Large intestine (tissue), 3 donors: ENCODE measurements around the gene BPTF. TPM values are rescaled to one million over a fixed set of nuclear protein-coding genes. Genes with fewer than 3 reads are reported as not detected.
A peak's percentile ranks its signal among the peaks of the same experiment; 100 is the strongest.
"Not testable (repeated sequence)": the region's sequence is repeated elsewhere in the genome, so short reads cannot be mapped to it uniquely, and the experiment has no call there.

Experiments
- DNase-seq, 2 donors: peaks; one replicate each; pipeline versions ENCODE4 v3.0.0 to v3.0.0-alpha.2; 2013
- H3K27ac ChIP-seq: one replicate; pipeline ENCODE4 v1.5.1; 2013; ENCODE audit warnings: low read length
- H3K27me3 ChIP-seq: 2 replicates; pipeline ENCODE4 v1.6.1; 2013; ENCODE audit warnings: low read length; ENCODE audit not compliant: control insufficient read depth, insufficient read depth
- H3K36me3 ChIP-seq: 2 replicates; pipeline ENCODE4 v1.6.1; 2013; ENCODE audit warnings: low read length; ENCODE audit not compliant: control insufficient read depth, insufficient read depth
- H3K4me1 ChIP-seq: one replicate; pipeline ENCODE4 v1.6.1; 2013; ENCODE audit warnings: low read length; ENCODE audit not compliant: control insufficient read depth, insufficient read depth
- H3K4me3 ChIP-seq: one replicate; pipeline ENCODE4 v1.5.1; 2013; ENCODE audit warnings: low read length
- H3K9me3 ChIP-seq: one replicate; pipeline ENCODE4 v1.6.1; 2013; ENCODE audit warnings: mild to moderate bottlenecking, low read depth, low read length, moderate library complexity; ENCODE audit not compliant: control insufficient read depth
- WGBS: methylation state at CpG from one replicate; pipeline ENCODE4 v1.1.5; 2013; ENCODE audit warnings: low lambda C conversion rate; ENCODE audit not compliant: insufficient coverage; 5-methylcytosine and 5-hydroxymethylcytosine counted together
- polyA plus RNA-seq: library from polyadenylated mRNA; unstranded; fragments of 120-200 nt; gene quantifications from one replicate; pipeline ENCODE4 v1.2.1, GENCODE V29; 2013

Gene BPTF
- polyA plus RNA-seq, 1 donor: 62.2 TPM

GRCh38 chr17:68022547-68022946 lies 197.2 kb downstream of the BPTF start:
- not testable (repeated sequence) for H3K4me3 ChIP-seq, H3K4me1 ChIP-seq, H3K27me3 ChIP-seq, H3K27ac ChIP-seq, DNase-seq, H3K36me3 ChIP-seq, H3K9me3 ChIP-seq
- 95% methylated on average over 4 of the region's 15 CpGs for WGBS

- H3K9me3 ChIP-seq: no peaks in the 10 kb centered on the region
- peak in 1 of 2 donors; percentile 13 for DNase-seq
- H3K36me3 ChIP-seq: no peaks in the 10 kb centered on the region
- no peaks in the 10 kb centered on the region for H3K4me1 ChIP-seq
- H3K27me3 ChIP-seq: no peaks in the 10 kb centered on the region
- WGBS: 20% methylated on average over 1 of the region's 8 CpGs
- H3K4me3 ChIP-seq: no peak overlapping the region
- H3K27ac ChIP-seq: no peak overlapping the region
These were observed 204.4 kb downstream of the BPTF start for GRCh38 chr17:68029512-68030215.

Other genes with a start within 250 kb of the BPTF start
- 44.7 TPM for gene NOL11, start 107.6 kb upstream of the BPTF start, polyA plus RNA-seq
- 12.4 TPM for gene C17orf58, start 171.0 kb downstream of the BPTF start, polyA plus RNA-seq
- 57.2 TPM for gene KPNA2, start 210.2 kb downstream of the BPTF start, polyA plus RNA-seq